B cell (primary cell): ENCODE measurements around the gene WASF3.

Experiments
- EZH2 ChIP-seq: IDR thresholded peaks from 2 replicates; pipeline ENCODE4 v1.6.1; 2012; ENCODE audit warnings: borderline replicate concordance, low read depth, mild to moderate bottlenecking, moderate library complexity, low read length; ENCODE audit not compliant: insufficient read depth, poor library complexity, severe bottlenecking
- TF ChIP-seq, protein P1 (sequence below): fragments of 200-600 bp; IDR thresholded peaks from one replicate; pipeline ENCODE4 v1.8.0; 2022; ENCODE audit warnings: antibody characterized with exemption, mild to moderate bottlenecking

- TF ChIP-seq EZH2, result no peak
- TF ChIP-seq, protein P1, sequence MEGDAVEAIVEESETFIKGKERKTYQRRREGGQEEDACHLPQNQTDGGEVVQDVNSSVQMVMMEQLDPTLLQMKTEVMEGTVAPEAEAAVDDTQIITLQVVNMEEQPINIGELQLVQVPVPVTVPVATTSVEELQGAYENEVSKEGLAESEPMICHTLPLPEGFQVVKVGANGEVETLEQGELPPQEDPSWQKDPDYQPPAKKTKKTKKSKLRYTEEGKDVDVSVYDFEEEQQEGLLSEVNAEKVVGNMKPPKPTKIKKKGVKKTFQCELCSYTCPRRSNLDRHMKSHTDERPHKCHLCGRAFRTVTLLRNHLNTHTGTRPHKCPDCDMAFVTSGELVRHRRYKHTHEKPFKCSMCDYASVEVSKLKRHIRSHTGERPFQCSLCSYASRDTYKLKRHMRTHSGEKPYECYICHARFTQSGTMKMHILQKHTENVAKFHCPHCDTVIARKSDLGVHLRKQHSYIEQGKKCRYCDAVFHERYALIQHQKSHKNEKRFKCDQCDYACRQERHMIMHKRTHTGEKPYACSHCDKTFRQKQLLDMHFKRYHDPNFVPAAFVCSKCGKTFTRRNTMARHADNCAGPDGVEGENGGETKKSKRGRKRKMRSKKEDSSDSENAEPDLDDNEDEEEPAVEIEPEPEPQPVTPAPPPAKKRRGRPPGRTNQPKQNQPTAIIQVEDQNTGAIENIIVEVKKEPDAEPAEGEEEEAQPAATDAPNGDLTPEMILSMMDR, result no peak
Measured at GRCh38 chr13:26681036-26681435, 123.6 kb downstream of the WASF3 start.
